H1 (cell line): ENCODE results near the gene ATP9B. TPM values are rescaled to one million over a fixed set of nuclear protein-coding genes. Genes with fewer than 3 reads are reported as not detected.

Experiments used
- CTCF ChIA-PET: fragments of 300-600 bp; sonication (Branson Sonifier 250); formaldehyde crosslinking; loops from one replicate; lab custom pipeline; 2021; ENCODE audit not compliant: partially characterized antibody; lab: Charles Lee
- POLR2A ChIA-PET: fragments of 300-600 bp; sonication (Branson Sonifier 250); formaldehyde crosslinking; loops from one replicate; lab custom pipeline; 2021; ENCODE audit warnings: inconsistent platforms; ENCODE audit not compliant: partially characterized antibody; lab: Charles Lee
- DNase-seq, 2 experiments: peaks; one replicate each; pipeline versions ENCODE4 v3.0.0 to v3.0.0-alpha.2; 2010 to 2022; ENCODE audit warnings: low spot score in 2 of 2, low read depth in 1 of 2, mixed read lengths in 1 of 2
- FAIRE-seq: peaks from 2 replicates; lab custom pipeline; 2011; peaks lifted over from hg19 to GRCh38; lab: Jason Lieb, UNC
- H2AFZ ChIP-seq: 2 replicates; pipeline ENCODE4 v1.8.1; 2012; ENCODE audit warnings: low read length, inconsistent platforms
- H2AK5ac ChIP-seq: 2 replicates; pipeline ENCODE4 v1.6.1; 2013; ENCODE audit warnings: low read depth, low read length
- H2BK120ac ChIP-seq: replicated peaks from 2 replicates; pipeline ENCODE3; 2013; ENCODE audit warnings: low read depth, low read length, inconsistent platforms
- H2BK12ac ChIP-seq: 2 replicates; pipeline ENCODE4 v1.6.1; 2013; ENCODE audit warnings: low read depth, low read length
- H2BK15ac ChIP-seq: 2 replicates; pipeline ENCODE4 v1.6.1; 2013; ENCODE audit warnings: low read length
- H2BK20ac ChIP-seq: 2 replicates; pipeline ENCODE4 v1.6.1; 2013; ENCODE audit warnings: low read length
- H2BK5ac ChIP-seq: 2 replicates; pipeline ENCODE4 v1.6.1; 2013; ENCODE audit warnings: low read depth, low read length
- H3K14ac ChIP-seq: 2 replicates; pipeline ENCODE4 v1.6.1; 2013; ENCODE audit warnings: inconsistent platforms; ENCODE audit not compliant: insufficient read length
- H3K18ac ChIP-seq: 2 replicates; pipeline ENCODE4 v1.6.1; 2013; ENCODE audit warnings: low read length; ENCODE audit errors: extremely low read depth
- H3K23ac ChIP-seq: 2 replicates; pipeline ENCODE4 v1.6.1; 2013; ENCODE audit warnings: inconsistent platforms; ENCODE audit not compliant: insufficient read length
- H3K23me2 ChIP-seq: 2 replicates; pipeline ENCODE4 v1.6.1; 2013; ENCODE audit warnings: low read depth, low read length
- H3K27ac ChIP-seq: 2 replicates; pipeline ENCODE4 v1.6.1; 2011; ENCODE audit warnings: low read depth, low read length, inconsistent platforms
- H3K27me3 ChIP-seq, 4 experiments: replicated peaks in 1 of 4; 1 replicate in 1 of 4; 2 replicates in 3 of 4; pipeline versions ENCODE4 v1.6.1 to v1.8.1; 2011 to 2013; ENCODE audit warnings: low read length in 3 of 4, mild to moderate bottlenecking in 3 of 4, inconsistent platforms in 2 of 4, mixed read lengths in 2 of 4, moderate library complexity in 1 of 4; ENCODE audit not compliant: control insufficient read depth in 3 of 4, insufficient read depth in 3 of 4; ENCODE audit errors: extremely low read depth in 1 of 4
- H3K36me3 ChIP-seq, 4 experiments: 2 replicates each; pipeline versions ENCODE4 v1.6.1 to v1.8.1; 2011 to 2013; ENCODE audit warnings: mild to moderate bottlenecking in 4 of 4, low read length in 3 of 4, moderate library complexity in 2 of 4, control low read depth in 1 of 4, inconsistent platforms in 1 of 4; ENCODE audit not compliant: insufficient read depth in 4 of 4, control insufficient read depth in 2 of 4
- H3K4ac ChIP-seq: replicated peaks from 2 replicates; pipeline ENCODE3; 2013; ENCODE audit warnings: low read length, low read depth, mixed read lengths, inconsistent platforms; ENCODE audit not compliant: insufficient read length
- H3K4me1 ChIP-seq, 4 experiments: replicated peaks in 1 of 4; 1 replicate in 1 of 4; 2 replicates in 3 of 4; pipeline versions ENCODE4 v1.6.1 to v1.8.1; 2011 to 2013; ENCODE audit warnings: low read length in 3 of 4, inconsistent platforms in 2 of 4, mixed read lengths in 1 of 4; ENCODE audit not compliant: insufficient read depth in 4 of 4, control insufficient read depth in 3 of 4
- H3K4me2 ChIP-seq, 2 experiments: 2 replicates each; pipeline versions ENCODE4 v1.6.1 to v1.8.1; 2011 to 2013; ENCODE audit warnings: low read depth in 2 of 2, low read length in 2 of 2, control low read depth in 1 of 2, inconsistent platforms in 1 of 2, mild to moderate bottlenecking in 1 of 2; ENCODE audit not compliant: insufficient read depth in 1 of 2
- H3K4me3 ChIP-seq, 4 experiments: fragments of 200-600, 300-600 bp in 1 of 4; sonication (generic), shearing (Covaris generic), sonication (Bioruptor Twin) in 1 of 4; 2 replicates each; pipeline versions ENCODE4 v1.5.1 to v1.8.1; 2011 to 2016; ENCODE audit warnings: low read length in 4 of 4, low read depth in 3 of 4, control low read depth in 2 of 4, inconsistent platforms in 2 of 4, mild to moderate bottlenecking in 2 of 4, mixed read lengths in 1 of 4, moderate library complexity in 1 of 4; ENCODE audit not compliant: insufficient read depth in 2 of 4; ENCODE audit errors: extremely low read depth in 1 of 4
- H3K56ac ChIP-seq: replicated peaks from 2 replicates; pipeline ENCODE3; 2013; ENCODE audit warnings: low read depth, mild to moderate bottlenecking, mixed read lengths, low read length, inconsistent platforms; ENCODE audit not compliant: insufficient read length
- H3K79me1 ChIP-seq: 2 replicates; pipeline ENCODE4 v1.6.1; 2013; ENCODE audit warnings: low read depth, low read length, control low read depth
- H3K79me2 ChIP-seq, 2 experiments: 2 replicates each; pipeline versions ENCODE4 v1.6.1 to v1.8.1; 2012 to 2013; ENCODE audit warnings: low read length in 2 of 2, mild to moderate bottlenecking in 2 of 2, inconsistent platforms in 1 of 2; ENCODE audit not compliant: insufficient read depth in 2 of 2, control insufficient read depth in 1 of 2
- H3K9ac ChIP-seq, 4 experiments: replicated peaks in 1 of 4; 1 replicate in 1 of 4; 2 replicates in 3 of 4; pipeline versions ENCODE4 v1.6.1 to v1.8.1; 2011 to 2013; ENCODE audit warnings: low read depth in 3 of 4, low read length in 3 of 4, control low read depth in 2 of 4, mild to moderate bottlenecking in 2 of 4, moderate library complexity in 2 of 4, inconsistent platforms in 1 of 4; ENCODE audit errors: extremely low read depth in 1 of 4
- H3K9me3 ChIP-seq, 2 experiments: 2 replicates each; pipeline versions ENCODE4 v1.6.1 to v1.8.1; 2012 to 2013; ENCODE audit warnings: mild to moderate bottlenecking in 2 of 2, moderate library complexity in 2 of 2, control low read depth in 1 of 2, inconsistent platforms in 1 of 2, low read depth in 1 of 2, low read length in 1 of 2, mixed read lengths in 1 of 2; ENCODE audit not compliant: insufficient read depth in 2 of 2
- H4K20me1 ChIP-seq, 2 experiments: replicated peaks in 1 of 2; 2 replicates each; pipeline versions ENCODE3 to v1.8.1; 2011 to 2013; ENCODE audit warnings: inconsistent platforms in 2 of 2, low read length in 2 of 2, mild to moderate bottlenecking in 1 of 2; ENCODE audit not compliant: insufficient read depth in 2 of 2, control insufficient read depth in 1 of 2
- H4K5ac ChIP-seq: 2 replicates; pipeline ENCODE4 v1.6.1; 2013; ENCODE audit warnings: low read length, low read depth, mixed read lengths, inconsistent platforms; ENCODE audit not compliant: insufficient read length
- H4K8ac ChIP-seq: 2 replicates; pipeline ENCODE4 v1.8.0; 2013; ENCODE audit warnings: mild to moderate bottlenecking, moderate library complexity, low read length, inconsistent platforms; ENCODE audit not compliant: insufficient read depth; ENCODE audit errors: extremely low read depth
- H4K91ac ChIP-seq: replicated peaks from 2 replicates; pipeline ENCODE3; 2013; ENCODE audit warnings: low read length, mixed read lengths, inconsistent platforms; ENCODE audit not compliant: insufficient read length
- ATF2 ChIP-seq: IDR thresholded peaks from 2 replicates; pipeline ENCODE4 v1.6.1; 2012; ENCODE audit warnings: low read length, inconsistent platforms
- GABPA ChIP-seq: IDR thresholded peaks from 2 replicates; pipeline ENCODE4 v1.6.1; 2011; ENCODE audit warnings: mild to moderate bottlenecking, low read length, moderate library complexity, borderline replicate concordance; ENCODE audit not compliant: insufficient read depth
- GTF2F1 ChIP-seq: IDR thresholded peaks from 2 replicates; pipeline ENCODE4 v1.6.1; 2012; ENCODE audit warnings: low read depth, low read length, improper control_type of control experiment, borderline replicate concordance
- RFX5 ChIP-seq: IDR thresholded peaks from 2 replicates; pipeline ENCODE4 v1.6.1; 2011; ENCODE audit warnings: low read depth, low read length, improper control_type of control experiment, borderline replicate concordance
- WGBS, 2 experiments: shearing (Covaris generic) in 1 of 2; methylation state at CpG; one replicate each; pipeline versions ENCODE4 v1.1.6 to v1.1.7; 2013 to 2015; ENCODE audit warnings: low lambda C conversion rate in 2 of 2, mixed read lengths in 2 of 2, inconsistent platforms in 1 of 2, low coverage in 1 of 2, missing lambda C conversion rate in 1 of 2; ENCODE audit not compliant: insufficient replicate concordance in 2 of 2, insufficient coverage in 1 of 2, insufficient read length in 1 of 2; ENCODE audit errors: extremely low coverage in 1 of 2, missing lambda C conversion rate in 1 of 2; 5-methylcytosine and 5-hydroxymethylcytosine counted together
- polyA plus RNA-seq, 7 experiments: library from polyadenylated mRNA; depleted of rRNA in 3 of 7; stranded (reverse) in 5 of 7; unstranded in 2 of 7; fragments of >200 nt in 5 of 7; fragments of 200-250 nt in 2 of 7; gene quantifications; 1 replicate in 5 of 7; 2 replicates in 1 of 7; 4 replicates in 1 of 7; pipeline versions ENCODE4 v1.2.1 to v1.2.3, GENCODE V29; 2011 to 2013; ENCODE audit warnings: missing spikeins in 2 of 7, mixed read lengths in 2 of 7
- total RNA-seq: library from RNA; stranded (reverse); fragmentation: NEBNext Ultra II Directional; extraction: Animal tissue kit (Norgen Biotek cat#: 25700); gene quantifications from 2 replicates; pipeline ENCODE4 v1.2.1, GENCODE V29; 2021

The ATP9B gene
- total and polyA plus RNA-seq, 2 of the 8 experiments (the other 6 are each of a cell fraction or from before 2014, with no cell fraction given), result 15.1 to 21.7 TPM

- no peak overlapping the region for H3K4ac ChIP-seq
- H2BK120ac ChIP-seq, result no peak overlapping the region
- 93% methylated on average over 29 of the region's 29 CpGs; no CpG with 5 or more reads in 1 of the 2 experiments for WGBS, 2 experiments
- no peaks in the 10 kb centered on the region for H3K23me2 ChIP-seq
- no peak overlapping the region for H3K4me3 ChIP-seq
- H3K9me3 ChIP-seq, result peaks cover 0 to 3% of the 10 kb centered on the region in 2 experiments; a peak in 1 of 4 replicates
- no peak overlapping the region for H4K8ac ChIP-seq
- H3K4me2 ChIP-seq, result no peak overlapping the region
- FAIRE-seq (no peak), DNase-seq (no peak)
- no peak overlapping the region for H3K27ac ChIP-seq
- peaks cover 0 to 1% of the 10 kb centered on the region in 2 experiments for H4K20me1 ChIP-seq
- no peak overlapping the region; the same call in 1 of the 2 replicates for H2BK5ac ChIP-seq
- no peak overlapping the region for H4K91ac ChIP-seq
- CTCF ChIA-PET, result interaction anchor here (1.0 to 1.4 kb wide), 2 partner anchors 12 to 15 kb away, joined by 4 read pairs; no protein-coding TSS in a partner anchor
- no peak overlapping the region for H3K18ac ChIP-seq
- no peak overlapping the region for H3K23ac ChIP-seq
- H4K5ac ChIP-seq, result no peak overlapping the region
- no peak overlapping the region for H3K9ac ChIP-seq
- POLR2A ChIA-PET, result no interaction called here
- peaks cover 0 to 6% (median 3%) of the 10 kb centered on the region in 4 experiments; a peak in 2 of 8 replicates for H3K36me3 ChIP-seq
- H3K14ac ChIP-seq, result no peak overlapping the region
- H2BK12ac ChIP-seq, result no peak overlapping the region
- H3K56ac ChIP-seq, result no peak overlapping the region
- no peaks in the 10 kb centered on the region; a peak in 1 of 7 replicates for H3K4me1 ChIP-seq
- no peak overlapping the region for H2BK20ac ChIP-seq
- H3K27me3 ChIP-seq, result no peaks in the 10 kb centered on the region
- H2AFZ ChIP-seq, result no peak overlapping the region
- no peak overlapping the region for H2AK5ac ChIP-seq
- no peak overlapping the region for H2BK15ac ChIP-seq
- H3K79me2 ChIP-seq, result no peaks in the 10 kb centered on the region
- no peaks in the 10 kb centered on the region for H3K79me1 ChIP-seq
- no peak for TF ChIP-seq GABPA
- TF ChIP-seq GTF2F1, result no peak
- TF ChIP-seq RFX5, result no peak
- TF ChIP-seq ATF2, result no peak
Measured at GRCh38 chr18:79366177-79367094, 297.2 kb downstream of the ATP9B start.
